Neural cell (in vitro differentiated cells): Measurements from ENCODE around the gene FAM210B.

Source experiments
- CTCF ChIP-seq: fragments of 450-650 bp; IDR thresholded peaks from 2 replicates; pipeline ENCODE4 v1.5.1; 2014; ENCODE audit warnings: antibody characterized with exemption, mild to moderate bottlenecking, moderate library complexity; ENCODE audit not compliant: poor library complexity, severe bottlenecking
- EP300 ChIP-seq: fragments of 450-650 bp; conservative IDR thresholded peaks from 2 replicates; pipeline ENCODE4 v1.6.1; 2014; ENCODE audit warnings: antibody characterized with exemption, mild to moderate bottlenecking, moderate library complexity; ENCODE audit not compliant: poor library complexity, severe bottlenecking
- TAF1 ChIP-seq: IDR thresholded peaks from 2 replicates; pipeline ENCODE4 v1.6.1; 2012; ENCODE audit warnings: low read depth

GRCh38 chr20:56371977-56372376 is 13.2 kb downstream of the FAM210B start:
- TF ChIP-seq TAF1 (no peak), CTCF (no peak), EP300 (no peak)
